Cortex of kidney (tissue), 1 donor: Measurements from ENCODE around the gene CLDN24.

Experiments used
- DNase-seq: peaks from one replicate; lab custom pipeline; 2025; lab: John Stamatoyannopoulos, UW

The CLDN24 gene

GRCh38 chr4:183321079-183321478 is 1.1 kb downstream of the CLDN24 start:
- no peak for DNase-seq

GRCh38 chr4:183320211-183321059 is 1.8 kb downstream of the CLDN24 start, which contains the start of gene CLDN22:
TSS of gene CLDN22 (minus strand) at chr4:183320276. CDS start at chr4:183320218, 58 bp downstream.
- no peak for DNase-seq

GRCh38 chr4:183318656-183319055 is 3.6 kb downstream of the CLDN24 start:
- no peak for DNase-seq

GRCh38 chr4:183314806-183315205 is 7.4 kb downstream of the CLDN24 start:
- DNase-seq = no peak

GRCh38 chr4:183314336-183314735 is 7.9 kb downstream of the CLDN24 start:
- DNase-seq = no peak

- no peak for DNase-seq
These were observed 9.4 kb downstream of the CLDN24 start for GRCh38 chr4:183312841-183313240.

GRCh38 chr4:183306811-183307210 is 15.4 kb downstream of the CLDN24 start:
- DNase-seq = no peak

- DNase-seq = no peak
These were observed 17.7 kb downstream of the CLDN24 start for GRCh38 chr4:183304538-183304937.

- no peak for DNase-seq
These were observed 18.2 kb downstream of the CLDN24 start for GRCh38 chr4:183304067-183304466.

GRCh38 chr4:183303301-183303700 is 18.9 kb downstream of the CLDN24 start:
- DNase-seq = no peak

GRCh38 chr4:183300655-183301054 is 21.6 kb downstream of the CLDN24 start:
- no peak for DNase-seq

- DNase-seq = no peak
These were observed 22.2 kb downstream of the CLDN24 start for GRCh38 chr4:183300070-183300469.

GRCh38 chr4:183299464-183299863 is 22.8 kb downstream of the CLDN24 start:
- no peak for DNase-seq

GRCh38 chr4:183297675-183298074 is 24.6 kb downstream of the CLDN24 start:
- no peak for DNase-seq

GRCh38 chr4:183295711-183296110 is 26.5 kb downstream of the CLDN24 start:
- no peak for DNase-seq

- DNase-seq = no peak
These were observed 31.2 kb downstream of the CLDN24 start for GRCh38 chr4:183291070-183291469.

- DNase-seq = no peak
These were observed 32.5 kb downstream of the CLDN24 start for GRCh38 chr4:183289688-183290087.

GRCh38 chr4:183288955-183289354 is 33.3 kb downstream of the CLDN24 start:
- DNase-seq = no peak

- DNase-seq = no peak
These were observed 34.5 kb downstream of the CLDN24 start for GRCh38 chr4:183287677-183288076.

GRCh38 chr4:183287309-183287659 is 34.9 kb downstream of the CLDN24 start:
- DNase-seq = no peak

- DNase-seq = no peak
These were observed 35.5 kb downstream of the CLDN24 start for GRCh38 chr4:183286590-183287308.

GRCh38 chr4:183285886-183286285 is 36.3 kb downstream of the CLDN24 start:
- no peak for DNase-seq

- no peak for DNase-seq
These were observed 37.3 kb downstream of the CLDN24 start for GRCh38 chr4:183284965-183285364.
